Renal cortical epithelial cell (primary cell): Measurements from ENCODE around the gene TNXB. TPM values are rescaled to one million over a fixed set of nuclear protein-coding genes. Genes with fewer than 3 reads are reported as not detected.
"Not testable (repeated sequence)": the region's sequence is repeated elsewhere in the genome, so short reads cannot be mapped to it uniquely, and the experiment has no call there.

ENCODE experiments used
- DNase-seq: peaks from one replicate; pipeline ENCODE4 v3.0.0-alpha.2; 2011; ENCODE audit warnings: low read depth
- total RNA-seq: library from RNA; depleted of rRNA; stranded (reverse); fragments of >200 nt; gene quantifications from 2 replicates; pipeline ENCODE4 v1.2.3, GENCODE V29; 2014

Gene TNXB
- total RNA-seq, 1 donor from 2014 or later: 0.75 TPM

GRCh38 chr6:32004864-32005537, 104.1 kb downstream of the TNXB start:
- not testable (repeated sequence) for DNase-seq

DNA sequence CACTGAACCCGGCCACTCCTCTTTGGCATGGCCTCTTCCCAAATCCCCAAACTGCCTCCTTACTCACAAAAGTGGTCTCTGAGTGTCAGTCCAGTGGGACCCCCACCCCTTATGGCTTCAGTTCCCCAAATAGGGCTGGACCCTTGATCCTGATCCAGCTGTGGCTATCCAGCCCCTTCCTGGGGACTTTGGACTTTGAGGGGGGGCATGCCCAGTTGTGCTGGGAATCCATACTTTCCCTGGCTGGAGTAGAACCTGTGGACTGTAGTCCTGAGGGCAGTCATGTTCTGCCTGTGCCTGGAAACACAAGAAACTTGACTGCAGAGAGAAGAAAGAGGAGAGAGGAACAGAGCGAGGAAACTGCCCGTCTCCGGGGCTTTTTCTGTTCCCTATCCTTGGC, 104.7 kb downstream of the TNXB start:
- DNase-seq: not testable (repeated sequence)

DNA sequence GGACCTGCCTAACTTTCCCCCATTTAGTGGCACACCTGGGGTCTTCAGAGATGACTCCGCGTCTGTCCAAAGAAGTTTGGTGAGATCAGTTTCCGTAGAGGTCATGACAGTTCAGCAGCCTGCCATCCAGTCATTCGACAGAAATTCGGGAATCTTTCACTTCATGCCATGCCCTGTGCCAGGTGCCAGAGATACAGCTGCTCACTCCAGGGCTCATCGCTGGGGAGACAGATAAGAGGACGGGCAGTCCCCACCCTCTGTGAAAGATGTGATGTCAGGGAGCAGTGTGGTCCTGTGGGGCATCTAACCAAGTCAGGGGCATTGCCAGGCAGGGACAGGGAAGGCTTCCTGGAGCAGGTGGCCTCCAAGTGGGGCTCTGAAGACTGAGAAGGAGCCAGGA, 105.8 kb downstream of the TNXB start:
- DNase-seq: not testable (repeated sequence)

DNA sequence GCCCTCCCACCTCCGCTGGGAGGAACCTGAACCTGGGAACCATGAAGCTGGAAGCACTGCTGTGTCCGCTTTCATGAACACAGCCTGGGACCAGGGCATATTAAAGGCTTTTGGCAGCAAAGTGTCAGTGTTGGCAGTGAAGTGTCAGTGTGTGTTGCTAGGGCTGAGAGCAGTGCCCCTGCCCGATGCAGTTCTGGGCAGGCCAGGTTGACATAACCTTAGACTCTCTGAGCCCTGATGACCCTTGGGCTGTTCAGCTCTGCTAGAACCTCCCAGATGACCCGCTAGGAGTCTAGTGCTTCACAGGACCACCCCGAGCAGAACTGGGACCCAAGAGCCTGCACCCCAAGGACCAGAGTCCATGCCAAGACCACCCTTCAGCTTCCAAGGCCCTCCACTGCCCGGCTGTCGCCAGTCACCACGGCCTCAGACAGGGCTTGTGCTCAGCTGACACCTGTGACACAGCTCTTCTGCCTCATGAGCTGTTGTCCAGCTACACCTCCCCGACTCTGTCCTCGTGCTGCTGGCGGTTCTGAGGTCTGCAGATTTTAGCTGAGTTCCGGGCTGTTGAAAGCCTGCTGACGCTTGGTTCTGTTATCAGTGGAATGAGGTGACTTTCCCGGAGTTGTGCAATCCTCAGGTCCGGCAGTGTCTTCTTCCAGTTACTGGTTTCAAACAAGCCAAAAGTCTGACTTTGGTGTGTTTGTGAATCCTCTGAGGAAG, 106.4 kb downstream of the TNXB start:
- DNase-seq: not testable (repeated sequence)

DNA sequence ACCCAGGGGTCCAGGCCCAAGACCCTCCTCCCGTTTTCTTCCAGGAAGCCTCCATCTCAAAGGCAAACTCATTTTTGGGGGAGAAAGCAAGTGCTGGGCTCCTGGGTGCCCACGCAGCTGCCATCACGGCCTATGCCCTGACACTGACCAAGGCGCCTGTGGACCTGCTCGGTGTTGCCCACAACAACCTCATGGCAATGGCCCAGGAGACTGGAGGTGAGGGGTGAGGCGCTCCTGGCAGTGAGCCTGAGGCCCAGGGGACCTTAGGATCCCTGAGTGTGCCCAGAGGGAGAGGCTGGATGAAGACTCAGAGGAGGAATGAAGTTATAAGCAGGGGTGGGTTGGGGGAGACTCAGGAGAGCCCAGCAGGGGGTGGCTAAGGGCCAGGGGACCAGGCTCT, 112.8 kb downstream of the TNXB start:
- DNase-seq: not testable (repeated sequence)

- DNase-seq: not testable (repeated sequence)
Observed at GRCh38 chr6:31994421-31994820, 114.7 kb downstream of the TNXB start.

Other genes starting within 250 kb of the TNXB start
- gene NEU1, start 246.5 kb downstream of the TNXB start, total RNA-seq: 104 and 112 TPM in 2 replicates
- gene SLC44A4, start 230.3 kb downstream of the TNXB start, total RNA-seq: 1.1 and 26.6 TPM in 2 replicates
- 37.7 and 72.3 TPM in 2 replicates for gene EHMT2, start 211.6 kb downstream of the TNXB start, total RNA-seq
- gene ZBTB12, start 207.3 kb downstream of the TNXB start, total RNA-seq: 0.69 and 5.9 TPM in 2 replicates
- 1.7 TPM in 1 of 2 replicates, not detected in the other for gene C2, start 181.6 kb downstream of the TNXB start, total RNA-seq
- 24.3 and 32.7 TPM in 2 replicates for gene CFB, start 163.2 kb downstream of the TNXB start, total RNA-seq
- gene NELFE, start 150.4 kb downstream of the TNXB start, total RNA-seq: 92.3 and 146 TPM in 2 replicates
- 46.5 and 47.3 TPM in 2 replicates for gene SKIC2, start 150.2 kb downstream of the TNXB start, total RNA-seq
- gene DXO, start 137.2 kb downstream of the TNXB start, total RNA-seq: 10.6 and 16.9 TPM in 2 replicates
- 1.6 and 42.4 TPM in 2 replicates for gene C4A, start 127.3 kb downstream of the TNXB start, total RNA-seq
- 0.35 and 32.2 TPM in 2 replicates for gene C4B, start 94.5 kb downstream of the TNXB start, total RNA-seq
- gene CYP21A2, start 70.9 kb downstream of the TNXB start, total RNA-seq: 0.20 TPM in 1 of 2 replicates, not detected in the other
- gene ATF6B, start 18.9 kb upstream of the TNXB start, total RNA-seq: 16.5 and 26.2 TPM in 2 replicates
- 5.6 and 7.6 TPM in 2 replicates for gene FKBPL, start 20.9 kb upstream of the TNXB start, total RNA-seq
- gene PRRT1, start 42.6 kb upstream of the TNXB start, total RNA-seq: not detected in 2 replicates
- 10.4 and 48.7 TPM in 2 replicates for gene PPT2, start 44.8 kb upstream of the TNXB start, total RNA-seq
- 1.3 TPM in 1 of 2 replicates, not detected in the other for gene EGFL8, start 55.3 kb upstream of the TNXB start, total RNA-seq
- 9.9 and 30.8 TPM in 2 replicates for gene AGPAT1, start 66.7 kb upstream of the TNXB start, total RNA-seq
- gene RNF5, start 69.1 kb upstream of the TNXB start, total RNA-seq: 58.8 and 80.2 TPM in 2 replicates
- gene AGER, start 74.9 kb upstream of the TNXB start, total RNA-seq: 0.60 TPM in 1 of 2 replicates, not detected in the other
- gene PBX2, start 80.9 kb upstream of the TNXB start, total RNA-seq: 32.0 and 55.9 TPM in 2 replicates
- gene GPSM3, start 83.3 kb upstream of the TNXB start, total RNA-seq: 0.40 and 1.9 TPM in 2 replicates
- gene NOTCH4, start 114.7 kb upstream of the TNXB start, total RNA-seq: 0.52 and 0.85 TPM in 2 replicates